CD4-positive, alpha-beta T cell treated with Interleukin-6 at 100 ng/mL for 8 hours (primary cell): ENCODE data around the gene PLCD1.
"Not testable (repeated sequence)": the region's sequence is repeated elsewhere in the genome, so short reads cannot be mapped to it uniquely, and the experiment has no call there.

Experiments used
- DNase-seq: peaks from one replicate; pipeline ENCODE4 v3.0.0-alpha.2; 2020; ENCODE audit warnings: mixed read lengths, low spot score

The PLCD1 gene

GRCh38 chr3:37986479-37987314 is 42.7 kb downstream of the PLCD1 start:
- DNase-seq = no peak

- no peak for DNase-seq
These were observed 43.7 kb downstream of the PLCD1 start for GRCh38 chr3:37985637-37986320.

GRCh38 chr3:37984596-37984995 is 44.8 kb downstream of the PLCD1 start:
- DNase-seq = no peak

GRCh38 chr3:37984051-37984450 is 45.4 kb downstream of the PLCD1 start:
- DNase-seq = no peak

GRCh38 chr3:37982331-37982730 is 47.1 kb downstream of the PLCD1 start:
- no peak for DNase-seq

- DNase-seq = no peak
These were observed 48.1 kb downstream of the PLCD1 start for GRCh38 chr3:37981348-37981664.

GRCh38 chr3:37980462-37981347 is 48.7 kb downstream of the PLCD1 start:
- DNase-seq = no peak

GRCh38 chr3:37979541-37980461 is 49.6 kb downstream of the PLCD1 start:
- no peak for DNase-seq

- DNase-seq = peak; percentile 73
These were observed 55.0 kb downstream of the PLCD1 start for GRCh38 chr3:37974121-37975083.

- DNase-seq = no peak
These were observed 56.0 kb downstream of the PLCD1 start for GRCh38 chr3:37973246-37974054.

- DNase-seq = not testable (repeated sequence)
These were observed 57.4 kb downstream of the PLCD1 start for GRCh38 chr3:37972056-37972455.

- no peak for DNase-seq
These were observed 58.0 kb downstream of the PLCD1 start for GRCh38 chr3:37971467-37971866.

GRCh38 chr3:37970802-37971201 is 58.6 kb downstream of the PLCD1 start:
- no peak for DNase-seq

GRCh38 chr3:37969596-37970100 is 59.8 kb downstream of the PLCD1 start:
- no peak for DNase-seq

GRCh38 chr3:37968813-37969595 is 60.4 kb downstream of the PLCD1 start:
- DNase-seq = no peak

GRCh38 chr3:37968199-37968598 is 61.2 kb downstream of the PLCD1 start:
- DNase-seq = no peak

- DNase-seq = peak; percentile 51
These were observed 62.1 kb downstream of the PLCD1 start for GRCh38 chr3:37967260-37967881.

GRCh38 chr3:37964716-37965115 is 64.7 kb downstream of the PLCD1 start:
- DNase-seq = no peak
